SU-DHL-6 (cell line): Measurements from ENCODE around the gene ROR1.

Source experiments
- H2AFZ ChIP-seq: fragments of 200-600 bp; sonication (generic); 2 replicates; pipeline ENCODE4 v1.6.1; 2014; ENCODE audit warnings: low read depth, mild to moderate bottlenecking, moderate library complexity, mixed read lengths, antibody characterized with exemption, low read length; ENCODE audit not compliant: severe bottlenecking
- H3F3A ChIP-seq: fragments of 200-600 bp; shearing (Covaris generic); 2 replicates; pipeline ENCODE4 v1.6.0; 2016; ENCODE audit warnings: antibody characterized with exemption, mild to moderate bottlenecking; ENCODE audit not compliant: insufficient read depth
- H3K27ac ChIP-seq: fragments of 200-600 bp; sonication (generic); 2 replicates; pipeline ENCODE4 v1.5.1; 2016; ENCODE audit warnings: low read depth, mild to moderate bottlenecking, low read length, moderate library complexity, mixed read lengths
- H3K27me3 ChIP-seq: fragments of 200-600 bp; sonication (generic), shearing (Covaris generic); 2 replicates; pipeline ENCODE4 v1.6.0; 2014; ENCODE audit warnings: mild to moderate bottlenecking, low read length
- H3K36me3 ChIP-seq: fragments of 200-600 bp; sonication (generic); 2 replicates; pipeline ENCODE4 v1.6.1; 2014; ENCODE audit warnings: mild to moderate bottlenecking, low read length, mixed read lengths
- H3K4me2 ChIP-seq: fragments of 300-600, 200-600 bp; shearing (Covaris generic), sonication (generic); 2 replicates; pipeline ENCODE4 v1.6.0; 2014; ENCODE audit warnings: low read length, low read depth, mild to moderate bottlenecking; ENCODE audit not compliant: poor library complexity, severe bottlenecking
- H3K4me3 ChIP-seq: fragments of 200-600 bp; sonication (generic); 2 replicates; pipeline ENCODE4 v1.5.1; 2014; ENCODE audit warnings: antibody characterized with exemption, low read length, mild to moderate bottlenecking, mixed read lengths; ENCODE audit not compliant: insufficient read depth, poor library complexity, severe bottlenecking
- H3K79me2 ChIP-seq: fragments of 200-600 bp; sonication (generic); 2 replicates; pipeline ENCODE4 v1.6.1; 2014; ENCODE audit warnings: mild to moderate bottlenecking, low read length, moderate library complexity; ENCODE audit not compliant: insufficient read depth
- H3K9ac ChIP-seq: fragments of 200-600 bp; sonication (generic); 2 replicates; pipeline ENCODE4 v1.7.0; 2014; ENCODE audit warnings: mild to moderate bottlenecking, low read length
- H3K9me2 ChIP-seq: fragments of 200-600 bp; sonication (generic); replicated peaks from 2 replicates; pipeline ENCODE4 v1.6.1; 2014; ENCODE audit warnings: low read length; ENCODE audit not compliant: insufficient read depth
- H3K9me3 ChIP-seq: fragments of 200-600 bp; sonication (generic); 2 replicates; pipeline ENCODE4 v1.6.1; 2014; ENCODE audit warnings: low read length, mixed read lengths; ENCODE audit not compliant: insufficient read depth
- H4K20me1 ChIP-seq: fragments of 200-600 bp; sonication (generic); 2 replicates; pipeline ENCODE4 v1.6.1; 2014; ENCODE audit warnings: low read depth, mild to moderate bottlenecking, antibody characterized with exemption, low read length, moderate library complexity, mixed read lengths
- EZH2phosphoT487 ChIP-seq: fragments of 200-600 bp; sonication (generic), shearing (Covaris generic); conservative IDR thresholded peaks from 2 replicates; pipeline ENCODE4 v1.6.1; 2018; ENCODE audit warnings: mild to moderate bottlenecking, antibody characterized with exemption, low read length, moderate library complexity, mixed read lengths
- TF ChIP-seq, protein P1 (sequence below): fragments of 200-600 bp; sonication (generic); IDR thresholded peaks from one replicate; pipeline ENCODE4 v1.5.1; 2017; ENCODE audit warnings: antibody characterized with exemption, mild to moderate bottlenecking, low read length, moderate library complexity; ENCODE audit not compliant: insufficient read depth, poor library complexity, severe bottlenecking

Gene ROR1

DNA sequence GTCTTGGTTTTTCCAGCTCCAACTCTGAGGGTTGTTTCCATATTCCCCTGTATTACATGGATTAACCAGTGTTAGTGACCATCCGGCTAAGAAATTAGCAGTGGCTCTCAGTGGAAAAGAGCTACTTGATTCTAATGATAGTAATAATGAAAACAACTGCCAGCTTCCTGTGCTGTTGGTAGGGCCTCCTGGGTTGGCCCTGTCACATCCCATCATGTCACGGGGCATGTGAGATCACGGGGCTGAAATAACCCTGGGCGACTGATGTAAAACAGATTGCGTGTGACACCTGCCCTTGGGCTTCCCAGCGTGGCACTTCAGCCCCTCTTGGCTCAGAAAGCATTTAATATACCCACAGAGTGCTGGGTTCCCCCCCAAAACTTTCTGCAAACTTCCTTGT lies 149.0 kb downstream of the ROR1 start:
- no peak overlapping the region for H3K4me3 ChIP-seq
- no peak overlapping the region for H3K4me2 ChIP-seq
- H3K27me3 ChIP-seq, result no peaks in the 10 kb centered on the region
- no peak overlapping the region for H3K27ac ChIP-seq
- H3K9me2 ChIP-seq, result no peaks in the 10 kb centered on the region
- no peaks in the 10 kb centered on the region for H3K36me3 ChIP-seq
- H2AFZ ChIP-seq, result no peak overlapping the region
- no peaks in the 10 kb centered on the region for H3F3A ChIP-seq
- no peaks in the 10 kb centered on the region for H3K9me3 ChIP-seq
- H4K20me1 ChIP-seq, result no peaks in the 10 kb centered on the region
- TF ChIP-seq EZH2phosphoT487, result no peak
- TF ChIP-seq, protein P1, sequence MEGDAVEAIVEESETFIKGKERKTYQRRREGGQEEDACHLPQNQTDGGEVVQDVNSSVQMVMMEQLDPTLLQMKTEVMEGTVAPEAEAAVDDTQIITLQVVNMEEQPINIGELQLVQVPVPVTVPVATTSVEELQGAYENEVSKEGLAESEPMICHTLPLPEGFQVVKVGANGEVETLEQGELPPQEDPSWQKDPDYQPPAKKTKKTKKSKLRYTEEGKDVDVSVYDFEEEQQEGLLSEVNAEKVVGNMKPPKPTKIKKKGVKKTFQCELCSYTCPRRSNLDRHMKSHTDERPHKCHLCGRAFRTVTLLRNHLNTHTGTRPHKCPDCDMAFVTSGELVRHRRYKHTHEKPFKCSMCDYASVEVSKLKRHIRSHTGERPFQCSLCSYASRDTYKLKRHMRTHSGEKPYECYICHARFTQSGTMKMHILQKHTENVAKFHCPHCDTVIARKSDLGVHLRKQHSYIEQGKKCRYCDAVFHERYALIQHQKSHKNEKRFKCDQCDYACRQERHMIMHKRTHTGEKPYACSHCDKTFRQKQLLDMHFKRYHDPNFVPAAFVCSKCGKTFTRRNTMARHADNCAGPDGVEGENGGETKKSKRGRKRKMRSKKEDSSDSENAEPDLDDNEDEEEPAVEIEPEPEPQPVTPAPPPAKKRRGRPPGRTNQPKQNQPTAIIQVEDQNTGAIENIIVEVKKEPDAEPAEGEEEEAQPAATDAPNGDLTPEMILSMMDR, result no peak
- H3K9ac ChIP-seq, result no peak overlapping the region
- no peaks in the 10 kb centered on the region for H3K79me2 ChIP-seq

DNA sequence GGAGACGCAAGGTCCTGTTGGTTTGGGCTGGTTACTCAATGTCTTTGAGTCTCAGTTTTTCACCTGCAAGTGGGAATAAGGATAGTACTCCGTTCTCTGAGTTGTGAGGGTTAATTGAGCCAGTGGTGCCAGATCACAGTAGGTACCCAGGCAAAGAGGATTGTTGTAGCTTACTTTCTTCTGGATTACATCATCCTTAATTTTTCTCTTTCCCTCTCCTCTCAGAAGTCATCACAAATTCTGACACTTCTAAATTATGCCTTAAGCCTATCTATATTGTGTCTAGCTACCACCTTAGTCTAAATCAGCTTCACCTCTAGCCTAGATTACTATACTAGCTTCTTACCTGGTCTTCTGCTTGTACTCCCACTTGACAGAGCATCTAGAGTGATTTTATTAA lies 149.5 kb downstream of the ROR1 start:
- Histone ChIP-seq H2AFZ (no peak overlapping the region), H3K27ac (no peak overlapping the region), H3K4me3 (no peak overlapping the region), H4K20me1 (no peaks in the 10 kb centered on the region), H3K4me2 (no peak overlapping the region), H3K9me2 (no peaks in the 10 kb centered on the region), H3K36me3 (no peaks in the 10 kb centered on the region), H3K79me2 (no peaks in the 10 kb centered on the region), H3K27me3 (no peaks in the 10 kb centered on the region), H3F3A (no peaks in the 10 kb centered on the region), H3K9me3 (no peaks in the 10 kb centered on the region), H3K9ac (no peak overlapping the region)
- TF ChIP-seq, protein P1, result no peak
- no peak for TF ChIP-seq EZH2phosphoT487

DNA sequence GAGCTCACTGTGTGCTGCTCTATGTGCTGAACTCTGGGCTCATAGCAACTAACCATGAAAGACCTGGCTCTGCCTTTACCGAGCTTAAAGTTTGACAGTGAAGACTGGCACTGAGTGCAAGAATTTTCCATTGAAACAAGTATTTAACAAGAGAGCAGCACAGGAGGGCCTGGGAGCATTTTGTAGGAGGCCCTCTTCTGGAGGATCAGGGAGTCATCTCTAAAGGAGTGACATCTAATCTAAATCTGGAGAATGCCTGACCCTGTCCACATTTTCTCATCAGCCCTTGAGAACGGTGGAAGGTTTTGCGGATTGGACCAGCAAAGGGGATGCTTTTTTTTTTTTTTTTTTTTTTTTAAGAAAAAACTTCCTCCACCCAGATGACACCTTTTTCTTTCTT lies 150.8 kb downstream of the ROR1 start:
- TF ChIP-seq, protein P1, result no peak
- TF ChIP-seq EZH2phosphoT487, result no peak
- Histone ChIP-seq H3F3A (no peaks in the 10 kb centered on the region), H4K20me1 (no peaks in the 10 kb centered on the region), H3K9me3 (no peaks in the 10 kb centered on the region), H3K36me3 (no peaks in the 10 kb centered on the region), H3K4me2 (no peak overlapping the region), H3K27me3 (no peaks in the 10 kb centered on the region), H3K9me2 (no peaks in the 10 kb centered on the region), H3K27ac (no peak overlapping the region), H3K4me3 (no peak overlapping the region), H3K79me2 (no peaks in the 10 kb centered on the region), H3K9ac (no peak overlapping the region), H2AFZ (no peak overlapping the region)
